ENCODE data around the gene CSPG5.

DNA sequence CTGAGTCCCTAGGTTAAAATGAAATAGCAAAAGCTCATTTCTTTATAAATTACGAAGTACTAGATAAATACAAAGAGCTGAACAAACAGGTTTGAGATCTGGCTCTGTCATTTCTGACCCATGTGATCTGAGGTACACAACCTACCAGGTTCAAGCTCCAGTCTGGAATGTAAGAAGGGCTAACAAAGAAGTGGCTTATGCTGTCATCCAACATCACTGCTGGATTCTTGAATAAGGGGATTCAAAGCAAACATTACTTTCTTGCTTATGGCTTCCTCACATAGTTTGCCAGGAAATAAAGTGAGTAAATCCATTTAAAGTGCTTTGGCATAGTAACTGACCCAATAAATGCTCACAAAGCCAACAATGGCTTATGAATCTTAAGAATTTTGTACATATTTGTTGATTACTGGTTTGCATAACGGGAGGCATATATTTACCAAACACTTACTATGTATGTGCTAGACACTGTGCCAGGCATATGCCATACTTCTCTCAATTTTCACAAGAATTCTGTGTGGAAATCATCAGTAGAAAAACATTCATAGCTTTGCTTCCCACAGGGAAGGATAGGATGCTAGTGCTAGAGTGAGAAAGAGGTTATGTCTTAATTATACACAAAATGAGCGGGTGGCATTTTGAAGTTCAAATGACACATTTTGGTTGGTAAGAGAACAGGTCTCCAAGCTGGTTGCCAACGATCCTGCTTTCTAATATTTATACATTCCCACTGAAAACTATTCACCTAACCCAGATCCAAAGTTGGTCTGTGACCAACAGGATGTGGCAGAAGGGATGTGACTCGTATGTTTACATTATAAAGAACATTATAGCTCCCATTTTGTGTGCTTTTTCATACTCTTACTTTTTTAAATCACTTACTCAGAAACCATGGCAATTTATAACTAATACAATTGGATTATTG lies 38.7 kb upstream of the CSPG5 start:
- TF ChIP-seq, protein P1, sequence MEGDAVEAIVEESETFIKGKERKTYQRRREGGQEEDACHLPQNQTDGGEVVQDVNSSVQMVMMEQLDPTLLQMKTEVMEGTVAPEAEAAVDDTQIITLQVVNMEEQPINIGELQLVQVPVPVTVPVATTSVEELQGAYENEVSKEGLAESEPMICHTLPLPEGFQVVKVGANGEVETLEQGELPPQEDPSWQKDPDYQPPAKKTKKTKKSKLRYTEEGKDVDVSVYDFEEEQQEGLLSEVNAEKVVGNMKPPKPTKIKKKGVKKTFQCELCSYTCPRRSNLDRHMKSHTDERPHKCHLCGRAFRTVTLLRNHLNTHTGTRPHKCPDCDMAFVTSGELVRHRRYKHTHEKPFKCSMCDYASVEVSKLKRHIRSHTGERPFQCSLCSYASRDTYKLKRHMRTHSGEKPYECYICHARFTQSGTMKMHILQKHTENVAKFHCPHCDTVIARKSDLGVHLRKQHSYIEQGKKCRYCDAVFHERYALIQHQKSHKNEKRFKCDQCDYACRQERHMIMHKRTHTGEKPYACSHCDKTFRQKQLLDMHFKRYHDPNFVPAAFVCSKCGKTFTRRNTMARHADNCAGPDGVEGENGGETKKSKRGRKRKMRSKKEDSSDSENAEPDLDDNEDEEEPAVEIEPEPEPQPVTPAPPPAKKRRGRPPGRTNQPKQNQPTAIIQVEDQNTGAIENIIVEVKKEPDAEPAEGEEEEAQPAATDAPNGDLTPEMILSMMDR (IDR thresholded peaks at IDR 0.05): no peak
- TF ChIP-seq POLR2A (IDR thresholded peaks at IDR 0.05): no peak
